Adipocyte (in vitro differentiated cells): Measurements from ENCODE around the gene HYAL1.
A peak's percentile ranks its signal among the peaks of the same experiment; 100 is the strongest.
"Not testable (repeated sequence)": the region's sequence is repeated elsewhere in the genome, so short reads cannot be mapped to it uniquely, and the experiment has no call there.

Source experiments
- DNase-seq: peaks from one replicate; pipeline ENCODE4 v3.0.0-alpha.2; 2015; ENCODE audit warnings: low read depth
- H3K27me3 ChIP-seq: replicated peaks from 2 replicates; pipeline ENCODE4 v1.7.0; 2013; ENCODE audit warnings: mild to moderate bottlenecking, low read length, moderate library complexity; ENCODE audit not compliant: control insufficient read depth, insufficient read depth
- H3K36me3 ChIP-seq: 2 replicates; pipeline ENCODE4 v1.7.0; 2013; ENCODE audit warnings: low read length, mild to moderate bottlenecking, moderate library complexity; ENCODE audit not compliant: control insufficient read depth, insufficient read depth, severe bottlenecking
- H3K4me1 ChIP-seq: 2 replicates; pipeline ENCODE4 v1.7.0; 2013; ENCODE audit warnings: mild to moderate bottlenecking, low read length, moderate library complexity; ENCODE audit not compliant: control insufficient read depth, insufficient read depth
- H3K4me3 ChIP-seq: 2 replicates; pipeline ENCODE4 v1.7.0; 2013; ENCODE audit warnings: mild to moderate bottlenecking, low read length, moderate library complexity
- H3K9ac ChIP-seq: 2 replicates; pipeline ENCODE4 v1.7.0; 2013; ENCODE audit warnings: mild to moderate bottlenecking, low read length, moderate library complexity
- H3K9me3 ChIP-seq: 2 replicates; pipeline ENCODE4 v1.7.0; 2013; ENCODE audit warnings: mild to moderate bottlenecking, low read length, moderate library complexity; ENCODE audit not compliant: control insufficient read depth

Gene HYAL1

DNA sequence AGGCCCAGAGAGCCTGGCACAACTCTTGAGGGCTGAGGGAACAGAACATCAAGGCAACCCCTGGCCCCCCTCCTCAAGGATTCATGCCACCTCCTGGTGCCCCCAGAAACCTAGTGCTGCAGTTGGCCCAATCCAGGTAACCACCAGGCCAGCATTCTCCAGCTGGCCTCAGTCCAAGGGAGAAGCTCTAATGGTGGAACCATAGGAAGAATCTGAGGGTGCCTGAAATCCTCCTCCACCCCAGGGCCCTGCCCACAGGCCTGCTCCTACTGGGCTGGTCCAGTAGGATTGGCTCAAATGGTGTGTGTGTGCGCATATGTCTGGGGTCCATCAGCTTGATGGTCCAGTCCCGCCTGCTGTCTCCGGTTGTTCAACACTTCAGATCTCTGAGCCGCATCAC lies 11.4 kb upstream of the HYAL1 start:
- H3K36me3 ChIP-seq: peaks cover 28% of the 10 kb centered on the region
- no peaks in the 10 kb centered on the region for H3K9me3 ChIP-seq
- DNase-seq: no peak
- no peak overlapping the region for H3K9ac ChIP-seq
- no peak overlapping the region for H3K4me3 ChIP-seq
- no peaks in the 10 kb centered on the region for H3K27me3 ChIP-seq
- peaks cover 17% of the 10 kb centered on the region for H3K4me1 ChIP-seq

DNA sequence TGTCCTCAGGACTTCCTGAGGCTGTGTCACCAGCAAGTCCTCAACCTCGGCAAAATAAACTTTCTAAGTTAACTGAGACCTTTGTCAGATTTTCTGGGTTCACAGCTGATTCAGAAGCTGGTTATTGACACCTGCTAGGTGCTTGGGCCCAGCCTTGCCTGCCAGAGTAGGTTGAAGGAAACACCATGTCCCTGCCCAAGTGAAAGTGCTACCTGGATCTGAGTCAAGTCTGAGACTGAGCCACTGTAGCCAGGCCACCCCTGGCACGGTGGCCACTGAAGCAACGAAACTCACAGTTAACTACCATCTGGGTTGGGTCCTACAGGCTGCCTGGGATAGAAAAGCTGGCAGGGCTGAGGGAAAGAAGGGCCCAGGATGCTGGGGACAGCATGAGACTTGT lies 11.0 kb upstream of the HYAL1 start:
- Histone ChIP-seq H3K27me3 (no peaks in the 10 kb centered on the region), H3K9me3 (no peaks in the 10 kb centered on the region), H3K36me3 (peaks cover 26% of the 10 kb centered on the region), H3K9ac (no peak overlapping the region), H3K4me1 (peaks cover 15% of the 10 kb centered on the region), H3K4me3 (no peak overlapping the region)
- DNase-seq: no peak

DNA sequence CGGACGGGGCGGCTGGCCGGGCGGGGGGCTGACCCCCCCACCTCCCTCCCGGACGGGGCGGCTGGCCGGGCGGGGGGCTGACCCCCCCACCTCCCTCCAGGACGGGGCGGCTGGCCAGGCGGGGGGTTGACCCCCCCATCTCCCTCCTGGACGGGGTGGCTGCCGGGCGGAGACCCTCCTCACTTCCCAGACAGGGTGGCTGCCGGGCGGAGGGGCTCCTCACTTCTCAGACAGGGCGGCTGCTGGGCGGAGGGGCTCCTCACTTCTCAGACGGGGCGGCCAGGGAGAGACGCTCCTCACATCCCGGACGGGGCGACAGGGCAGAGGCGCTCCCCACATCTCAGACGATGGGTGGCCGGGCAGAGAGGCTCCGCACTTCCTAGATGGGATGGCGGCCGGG lies 8.7 kb upstream of the HYAL1 start:
- H3K4me3 ChIP-seq, H3K9ac ChIP-seq, DNase-seq: not testable (repeated sequence)

DNA sequence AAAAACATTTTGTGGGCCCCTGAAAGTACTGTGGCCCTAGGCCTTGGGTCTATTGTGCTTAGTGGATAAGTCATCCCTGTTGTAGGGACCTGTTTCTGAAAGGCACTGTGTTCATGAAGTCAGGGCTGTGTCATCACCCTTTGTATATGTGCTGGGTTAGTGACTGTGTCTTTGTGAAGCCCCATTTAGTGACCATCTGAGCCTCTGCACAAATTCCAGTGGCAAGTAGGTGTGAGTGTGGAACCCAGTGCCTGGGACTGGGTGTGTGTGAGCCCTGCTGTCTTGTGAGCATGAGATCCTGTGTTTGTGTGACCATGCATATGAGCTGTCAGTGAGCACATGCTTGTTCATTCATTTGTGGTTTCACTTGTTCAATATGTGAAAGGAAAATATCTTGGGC lies 1.2 kb upstream of the HYAL1 start:
- peaks cover 10% of the 10 kb centered on the region for H3K4me1 ChIP-seq
- no peak for DNase-seq
- no peak overlapping the region for H3K9ac ChIP-seq
- no peaks in the 10 kb centered on the region for H3K9me3 ChIP-seq
- no peaks in the 10 kb centered on the region for H3K36me3 ChIP-seq
- no peaks in the 10 kb centered on the region for H3K27me3 ChIP-seq
- no peak overlapping the region for H3K4me3 ChIP-seq

More for the DNA sequence above, 8.7 kb upstream of the HYAL1 start:
- H3K9me3 ChIP-seq, H3K36me3 ChIP-seq, H3K27me3 ChIP-seq: not testable (repeated sequence)
- peaks cover 15% of the 10 kb centered on the region for H3K4me1 ChIP-seq

DNA sequence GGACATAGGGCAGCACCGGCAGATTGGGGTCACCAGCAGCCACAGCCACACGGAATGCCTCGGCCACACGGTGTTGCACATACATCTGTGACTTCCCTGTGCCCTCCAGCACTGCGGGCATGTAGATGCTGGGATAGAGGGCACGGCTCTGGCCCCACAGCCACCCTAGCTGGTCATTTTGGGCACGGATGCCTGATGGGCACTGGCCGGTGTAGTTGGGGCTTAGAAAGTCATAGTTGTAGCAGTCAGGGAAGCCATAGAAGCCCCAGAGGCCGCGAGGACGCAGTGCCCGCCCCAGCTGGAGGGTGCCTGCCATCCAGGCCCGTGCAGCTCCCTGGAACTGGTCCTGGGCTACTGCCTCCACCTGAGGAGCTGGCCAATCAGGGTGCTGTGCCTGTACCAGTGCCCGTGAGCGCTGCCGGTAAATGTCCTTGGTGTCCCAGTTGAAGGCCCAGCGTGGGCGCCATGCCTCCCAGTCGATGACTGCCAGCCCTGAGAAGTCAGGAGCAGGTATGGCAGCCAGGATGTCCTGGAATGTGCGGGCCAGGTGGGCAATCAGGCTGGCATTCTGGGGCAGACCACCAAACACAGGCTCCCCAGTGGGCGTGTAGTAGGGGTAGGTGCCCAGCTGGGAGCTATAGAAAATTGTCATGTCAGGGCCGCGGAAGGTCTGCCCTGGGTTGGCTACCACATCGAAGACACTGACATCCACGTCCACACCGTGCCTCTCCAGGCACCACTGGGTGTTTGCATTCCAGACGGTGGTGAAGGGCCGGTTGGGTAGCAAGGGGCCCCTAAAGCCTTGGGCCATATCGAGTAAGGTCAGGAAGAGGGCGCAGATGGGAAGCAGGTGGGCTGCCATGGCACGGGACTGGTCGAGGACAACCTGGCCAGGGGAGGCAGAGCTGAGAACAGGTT lies 1.0 kb downstream of the HYAL1 start:
- no peak for DNase-seq
- no peak overlapping the region for H3K4me3 ChIP-seq
- H3K27me3 ChIP-seq: no peaks in the 10 kb centered on the region
- H3K9me3 ChIP-seq: no peaks in the 10 kb centered on the region
- H3K36me3 ChIP-seq: no peaks in the 10 kb centered on the region
- peaks cover 22% of the 10 kb centered on the region for H3K4me1 ChIP-seq
- no peak overlapping the region for H3K9ac ChIP-seq

DNA sequence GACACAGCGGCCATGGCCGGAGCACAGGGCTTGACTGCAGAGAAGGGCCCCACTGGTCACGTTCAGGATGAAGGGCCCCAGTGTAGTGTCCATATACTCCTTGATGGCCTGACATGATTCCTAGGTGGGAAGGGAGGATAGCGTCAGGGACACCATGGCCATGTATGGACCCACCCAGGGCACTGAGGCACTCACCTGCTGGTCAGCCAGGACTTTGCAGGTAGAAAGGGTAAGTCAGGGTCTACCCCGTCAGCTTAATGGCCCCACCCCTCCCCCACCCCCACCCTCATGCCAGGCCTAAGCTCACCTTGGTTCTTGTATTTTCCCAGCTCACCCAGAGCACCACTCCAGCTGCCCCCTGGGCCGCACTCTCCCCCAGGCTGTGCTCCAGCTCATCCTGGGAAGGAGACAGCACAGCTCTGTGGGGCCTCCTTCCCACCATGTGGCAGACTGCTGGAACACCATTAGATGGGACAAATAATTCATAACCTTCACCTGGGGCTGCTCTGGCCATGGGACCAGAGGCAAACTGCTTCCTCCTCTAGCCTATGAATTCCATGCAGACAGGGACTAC lies 2.6 kb downstream of the HYAL1 start:
- H3K9ac ChIP-seq: no peak overlapping the region
- peaks cover 22% of the 10 kb centered on the region for H3K4me1 ChIP-seq
- no peaks in the 10 kb centered on the region for H3K27me3 ChIP-seq
- peak overlapping the region; percentile 80 for H3K4me3 ChIP-seq
- H3K36me3 ChIP-seq: no peaks in the 10 kb centered on the region
- no peak for DNase-seq
- H3K9me3 ChIP-seq: no peaks in the 10 kb centered on the region

DNA sequence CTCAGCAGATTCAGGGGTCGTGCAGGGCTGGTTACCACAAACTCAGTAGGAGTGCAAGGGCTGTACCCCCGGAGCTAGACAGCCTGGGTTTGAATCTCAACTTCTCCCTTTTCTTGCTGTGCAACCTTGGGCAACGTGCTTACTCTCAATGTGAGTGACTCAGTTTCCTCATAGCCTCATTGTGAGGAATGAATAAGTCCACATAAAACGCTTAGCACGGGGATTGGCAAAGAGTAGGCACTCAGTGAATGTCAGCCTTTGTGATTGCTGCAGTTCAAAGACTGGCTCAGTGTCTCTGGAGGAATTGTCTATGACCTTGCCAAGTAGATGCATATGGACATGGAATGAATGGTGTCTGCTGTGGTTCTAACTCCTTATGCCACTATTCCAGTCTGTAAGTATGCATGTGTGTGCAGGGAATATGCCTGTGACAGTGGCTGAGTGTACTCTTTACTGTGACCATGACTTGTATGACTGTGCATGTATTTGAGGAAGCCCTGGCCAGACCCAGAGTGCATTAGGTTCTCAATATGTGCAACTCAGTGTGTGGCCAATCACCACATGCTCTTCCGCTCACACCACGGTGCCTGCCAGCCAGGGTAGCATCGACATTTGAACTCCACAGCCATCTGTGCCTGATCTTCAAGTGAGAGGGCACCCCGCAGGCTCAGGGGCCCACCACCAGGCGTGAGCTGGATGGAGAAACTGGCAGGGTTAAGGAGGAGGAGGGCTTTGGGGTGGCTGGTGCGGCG lies 3.3 kb downstream of the HYAL1 start:
- peak; percentile 61 for DNase-seq

DNA sequence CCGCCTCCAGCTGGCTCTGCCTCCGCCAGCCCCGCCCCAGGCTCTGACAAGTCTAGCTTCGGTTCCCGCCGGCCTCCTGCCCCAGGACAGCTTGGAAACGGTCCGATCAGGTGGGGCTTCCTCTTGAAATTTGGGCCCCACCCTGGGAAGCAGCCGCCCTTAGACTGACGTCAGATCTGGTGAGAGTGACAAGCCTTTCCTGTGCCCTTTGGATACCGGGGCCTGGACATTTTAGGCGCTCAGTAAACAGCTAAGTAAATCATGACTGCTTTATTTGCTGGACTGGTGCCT lies 3.8 kb downstream of the HYAL1 start:
- no peak for DNase-seq
- H3K36me3 ChIP-seq: no peaks in the 10 kb centered on the region
- peak overlapping the region; percentile 91 for H3K9ac ChIP-seq
- peak overlapping the region; percentile 80 for H3K4me3 ChIP-seq
- no peaks in the 10 kb centered on the region for H3K27me3 ChIP-seq
- H3K4me1 ChIP-seq: peaks cover 22% of the 10 kb centered on the region
- no peaks in the 10 kb centered on the region for H3K9me3 ChIP-seq

More for the DNA sequence above, 3.3 kb downstream of the HYAL1 start:
- Histone ChIP-seq H3K9ac (peak overlapping the region; percentile 91), H3K4me1 (peaks cover 22% of the 10 kb centered on the region), H3K4me3 (peak overlapping the region; percentile 80), H3K36me3 (no peaks in the 10 kb centered on the region), H3K27me3 (no peaks in the 10 kb centered on the region), H3K9me3 (no peaks in the 10 kb centered on the region)

DNA sequence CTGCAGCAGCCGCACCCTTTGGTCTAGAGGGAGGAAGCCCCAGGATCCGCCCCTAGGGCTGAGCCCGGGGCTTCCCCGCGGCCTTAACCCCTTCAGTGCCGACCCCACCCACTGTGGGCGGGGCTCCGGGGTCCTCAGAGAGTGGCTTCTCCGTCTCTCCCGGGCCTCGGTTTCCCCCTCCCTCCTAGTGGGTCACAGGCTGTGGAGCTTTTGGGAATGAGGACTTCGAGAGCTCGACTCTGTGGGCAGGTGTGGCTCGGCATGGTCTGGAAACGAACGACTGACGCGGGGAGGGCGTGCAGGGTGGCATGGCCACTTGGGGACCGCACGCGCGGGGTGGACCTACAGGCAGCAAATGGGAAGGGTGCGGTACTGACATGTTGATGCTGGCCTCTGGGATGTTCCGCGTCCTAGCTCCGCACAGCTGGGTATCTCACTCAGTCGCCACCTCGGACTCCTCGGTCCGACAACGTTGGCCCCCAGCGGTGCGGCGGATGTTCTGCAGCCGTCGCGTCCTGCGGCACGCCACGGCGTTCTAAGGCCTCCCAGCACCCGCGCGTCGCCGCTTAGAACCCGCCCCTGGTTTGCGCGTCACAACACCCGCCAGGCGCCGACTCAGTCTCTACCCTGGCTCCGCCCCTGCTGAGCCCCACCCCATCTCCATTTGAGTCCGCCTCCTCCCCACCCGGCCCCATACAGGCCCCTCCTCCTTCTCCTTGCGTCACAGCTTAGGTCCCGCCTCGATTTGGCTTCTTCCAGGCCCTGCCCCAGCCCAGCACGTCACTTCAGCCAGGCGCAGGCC lies 4.3 kb downstream of the HYAL1 start, which contains the start of the genes HYAL3 and NAA80:
TSS of gene HYAL3 (minus strand) at position 570 of the 802 bp plus-strand sequence. CDS start 3,803 bp downstream, outside the sequence.
TSS of gene NAA80 (minus strand) at position 570 of the 802 bp plus-strand sequence. CDS start 1,942 bp downstream, outside the sequence.
- peak within 1 kb of the TSS; percentile 95 for H3K9ac ChIP-seq
- H3K36me3 ChIP-seq: no peaks in the 10 kb centered on the region
- peaks cover 22% of the 10 kb centered on the region for H3K4me1 ChIP-seq
- peak within 1 kb of the TSS; percentile 87 for H3K4me3 ChIP-seq
- DNase-seq: peak; percentile 100
- no peaks in the 10 kb centered on the region for H3K27me3 ChIP-seq
- no peaks in the 10 kb centered on the region for H3K9me3 ChIP-seq

DNA sequence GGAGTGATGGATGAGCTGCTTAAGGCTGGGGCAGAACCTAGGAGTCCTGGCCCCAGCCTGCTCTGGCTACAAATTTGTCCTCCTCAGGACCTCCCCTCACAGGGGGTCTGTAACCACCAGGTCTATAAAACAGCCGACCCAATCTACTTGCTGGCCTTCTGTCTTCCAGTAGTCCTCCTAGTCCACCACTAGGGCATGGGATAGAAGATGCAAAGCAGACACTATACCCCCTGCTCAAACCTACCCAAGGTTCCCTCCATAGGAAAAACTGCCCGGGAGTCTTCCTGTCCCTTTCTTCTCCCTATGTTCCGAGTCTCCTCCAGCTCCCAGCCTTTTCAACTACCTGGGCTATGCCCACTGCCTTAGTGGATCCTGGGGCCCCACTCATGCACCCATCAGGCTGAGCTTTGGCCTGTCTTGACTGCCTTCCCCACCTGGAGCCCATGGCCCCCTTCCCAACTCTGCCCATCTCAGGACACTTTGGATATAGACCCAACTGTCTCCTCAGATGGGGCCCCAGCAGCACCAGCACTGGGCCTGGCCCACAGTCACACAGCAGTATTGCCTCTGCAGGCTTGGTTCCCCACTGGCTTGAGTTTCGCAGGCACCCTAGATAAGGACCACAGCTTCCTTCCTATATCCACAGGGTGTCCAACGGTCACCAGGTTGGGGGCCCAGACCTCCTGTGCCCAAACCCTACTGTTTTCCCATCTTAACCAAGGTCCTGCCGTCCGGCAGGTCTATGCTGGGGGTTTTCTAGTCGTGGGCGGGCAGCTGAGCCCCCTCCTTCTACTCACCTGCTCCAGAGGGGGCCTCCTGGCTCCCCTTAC lies 5.3 kb downstream of the HYAL1 start:
- Histone ChIP-seq H3K4me3 (peak overlapping the region; percentile 87), H3K9me3 (no peaks in the 10 kb centered on the region), H3K4me1 (peaks cover 27% of the 10 kb centered on the region), H3K9ac (peak overlapping the region; percentile 95), H3K27me3 (no peaks in the 10 kb centered on the region), H3K36me3 (no peaks in the 10 kb centered on the region)
- peak; percentile 20 for DNase-seq
